Esophagus muscularis mucosa (tissue), 4 donors: ENCODE measurements around the gene PRDM7. TPM values are rescaled to one million over a fixed set of nuclear protein-coding genes. Genes with fewer than 3 reads are reported as not detected.

ENCODE experiments used
- total RNA-seq, 4 donors: library from RNA; depleted of rRNA; stranded (reverse); fragments of >200 nt; gene quantifications; one replicate each; pipeline versions ENCODE4 v1.1.0 to v1.2.1, GENCODE V29; 2016

PRDM7 gene
- total RNA-seq, 4 donors from 2014 or later: not detected

Other genes with a start within 250 kb of the PRDM7 start
- 1 to 10 TPM; 1.8 to 7.2 (median 4.2) TPM for gene SPIRE2, start 248.9 kb downstream of the PRDM7 start, total RNA-seq
- 100 to 1,000 TPM; 126 to 151 (median 137) TPM for gene TCF25, start 203.7 kb downstream of the PRDM7 start, total RNA-seq
- 1 to 10 TPM; 2.0 to 5.0 (median 2.9) TPM for gene MC1R, start 158.5 kb downstream of the PRDM7 start, total RNA-seq
- gene TUBB3, start 154.0 kb downstream of the PRDM7 start, total RNA-seq: 10 to 100 TPM in 3 of 4 donors, 1 to 10 TPM in 1; 2.5 to 19.5 (median 12.9) TPM
- 100 to 1,000 TPM in 2 of 4 donors, 10 to 100 TPM in 2; 86.8 to 112 (median 99.4) TPM for gene DEF8, start 128.6 kb downstream of the PRDM7 start, total RNA-seq
- gene DBNDD1, start 57.9 kb downstream of the PRDM7 start, total RNA-seq: 10 to 100 TPM in 1 of 4 donors, 1 to 10 TPM in 3; 2.1 to 14.3 (median 5.1) TPM